HepG2 (cell line): Measurements from ENCODE around the gene GPRC5B. TPM values are rescaled to one million over a fixed set of nuclear protein-coding genes. Genes with fewer than 3 reads are reported as not detected.

ENCODE experiments used
- AHR ChIP-seq: IDR thresholded peaks from 2 replicates; pipeline ENCODE4 v1.6.1; 2018; ENCODE audit warnings: missing genetic modification reagents, missing compliant biosample characterization
- ATM ChIP-seq: fragments of 450-650 bp; IDR thresholded peaks from 2 replicates; pipeline ENCODE4 v1.7.1; 2017; ENCODE audit warnings: mild to moderate bottlenecking, borderline replicate concordance
- GATAD1 ChIP-seq: IDR thresholded peaks from 2 replicates; pipeline ENCODE4 v1.6.1; 2016; ENCODE audit warnings: missing genetic modification reagents, missing compliant biosample characterization
- KDM6A ChIP-seq: IDR thresholded peaks from 2 replicates; pipeline ENCODE4 v1.6.1; 2016; ENCODE audit warnings: low read depth
- SAP130 ChIP-seq: IDR thresholded peaks from 2 replicates; pipeline ENCODE4 v1.6.1; 2016; ENCODE audit warnings: low read depth
- SPEN ChIP-seq: sonication (generic); formaldehyde crosslinking; IDR thresholded peaks from 2 replicates; pipeline ENCODE4 v1.5.1; 2020; ENCODE audit warnings: low read depth, mild to moderate bottlenecking, missing genetic modification reagents
- TP53 ChIP-seq: sonication (generic); formaldehyde crosslinking; conservative IDR thresholded peaks from 2 replicates; pipeline ENCODE4 v1.4.0; 2020; ENCODE audit warnings: missing genetic modification reagents
- ZNF224 ChIP-seq: sonication (generic); formaldehyde crosslinking; IDR thresholded peaks from 2 replicates; pipeline ENCODE4 v1.5.0; 2020; ENCODE audit warnings: mild to moderate bottlenecking, missing genetic modification reagents
- ZNF570 ChIP-seq: sonication (generic); formaldehyde crosslinking; IDR thresholded peaks from 2 replicates; pipeline ENCODE4 v1.4.0; 2020; ENCODE audit warnings: mild to moderate bottlenecking, missing genetic modification reagents, borderline replicate concordance
- ZNF589 ChIP-seq: sonication (generic); formaldehyde crosslinking; conservative IDR thresholded peaks from 2 replicates; pipeline ENCODE4 v1.8.0; 2022; ENCODE audit warnings: mild to moderate bottlenecking, moderate library complexity, missing genetic modification reagents
- ZNF713 ChIP-seq: sonication (generic); formaldehyde crosslinking; IDR thresholded peaks from 2 replicates; pipeline ENCODE4 v1.4.0; 2020; ENCODE audit warnings: mild to moderate bottlenecking, missing genetic modification reagents
- polyA plus RNA-seq, 8 experiments: library from polyadenylated mRNA; depleted of rRNA in 3 of 8; stranded (reverse) in 7 of 8; unstranded in 1 of 8; fragments of >200 nt; fragmentation: Illumina TruSeq in 4 of 8; extraction: Trizol in 4 of 8; gene quantifications; 2 replicates each; pipeline versions ENCODE4 v1.2.1 to v1.2.3, GENCODE V29; 2011 to 2016; ENCODE audit warnings: low read depth in 4 of 8, missing spikeins in 1 of 8, mixed read lengths in 1 of 8; ENCODE audit not compliant: insufficient read depth in 1 of 8
- total RNA-seq, 5 experiments: library from RNA; depleted of rRNA; stranded (reverse); fragments of >200 nt; fragmentation: Illumina TruSeq; extraction: Trizol; gene quantifications; 2 replicates each; pipeline ENCODE4 v1.2.3, GENCODE V29; 2016; ENCODE audit warnings: low read depth in 1 of 5
- TF ChIP-seq, protein P1 (sequence below): sonication (generic); formaldehyde crosslinking; IDR thresholded peaks from 2 replicates; pipeline ENCODE4 v1.4.0; 2020; ENCODE audit warnings: missing genetic modification reagents, borderline replicate concordance
- TF ChIP-seq, protein P2 (sequence below): sonication (generic); formaldehyde crosslinking; IDR thresholded peaks from 2 replicates; pipeline ENCODE4 v1.8.0; 2022; ENCODE audit warnings: mild to moderate bottlenecking, missing genetic modification reagents, moderate library complexity

The GPRC5B gene
- total and polyA plus RNA-seq, 2 of the 13 experiments (the other 11 are each of a cell fraction or from before 2014, with no cell fraction given): 0.46 to 0.53 TPM

DNA sequence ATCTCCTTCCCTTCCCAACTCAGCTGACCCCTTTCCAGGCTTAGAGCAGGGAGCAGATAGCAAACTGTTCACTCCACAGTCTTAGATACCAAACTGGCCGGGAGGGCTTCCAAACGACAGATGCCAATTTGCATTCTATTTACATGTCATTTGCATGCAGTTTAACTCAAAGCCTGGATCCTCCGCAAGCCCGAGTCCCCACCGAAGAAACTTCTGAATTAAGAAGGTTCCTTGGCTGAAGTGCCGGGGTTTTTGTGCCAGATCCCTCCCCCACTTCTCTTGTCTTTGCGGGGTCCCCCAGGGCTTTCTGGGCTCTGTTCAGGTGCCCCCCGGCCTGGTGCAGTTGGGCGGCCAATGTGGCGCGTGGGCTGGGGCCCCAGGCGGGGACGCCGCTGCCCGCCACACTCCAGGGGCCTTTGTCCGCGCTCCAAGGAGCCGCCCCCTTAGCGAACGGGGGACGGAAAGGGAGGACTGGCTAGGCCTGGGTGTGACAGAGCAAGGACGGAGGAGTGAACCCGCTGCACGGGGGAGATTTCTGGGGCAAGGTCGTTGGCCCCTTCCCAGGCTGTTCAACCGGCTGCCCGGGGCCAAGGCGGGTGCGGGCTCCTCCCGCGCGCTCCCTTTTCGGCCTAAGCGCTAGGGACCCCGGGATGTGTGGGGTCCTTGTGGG, 1.2 kb downstream of the GPRC5B start (continued):
- TF ChIP-seq AHR (CRISPR knock-in tag): 0 out of 2 replicates have a peak, but pooled peaks have one; percentile 43
- no peak for TF ChIP-seq SPEN (CRISPR knock-in tag)
- no peak for TF ChIP-seq ZNF589
- TF ChIP-seq, protein P1, sequence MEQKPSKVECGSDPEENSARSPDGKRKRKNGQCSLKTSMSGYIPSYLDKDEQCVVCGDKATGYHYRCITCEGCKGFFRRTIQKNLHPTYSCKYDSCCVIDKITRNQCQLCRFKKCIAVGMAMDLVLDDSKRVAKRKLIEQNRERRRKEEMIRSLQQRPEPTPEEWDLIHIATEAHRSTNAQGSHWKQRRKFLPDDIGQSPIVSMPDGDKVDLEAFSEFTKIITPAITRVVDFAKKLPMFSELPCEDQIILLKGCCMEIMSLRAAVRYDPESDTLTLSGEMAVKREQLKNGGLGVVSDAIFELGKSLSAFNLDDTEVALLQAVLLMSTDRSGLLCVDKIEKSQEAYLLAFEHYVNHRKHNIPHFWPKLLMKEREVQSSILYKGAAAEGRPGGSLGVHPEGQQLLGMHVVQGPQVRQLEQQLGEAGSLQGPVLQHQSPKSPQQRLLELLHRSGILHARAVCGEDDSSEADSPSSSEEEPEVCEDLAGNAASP (CRISPR knock-in tag): no peak
- no peak for TF ChIP-seq TP53
- no peak for TF ChIP-seq KDM6A
- no peak for TF ChIP-seq ZNF570 (CRISPR knock-in tag)
- TF ChIP-seq ZNF224 (CRISPR knock-in tag): no peak
- TF ChIP-seq, protein P2, sequence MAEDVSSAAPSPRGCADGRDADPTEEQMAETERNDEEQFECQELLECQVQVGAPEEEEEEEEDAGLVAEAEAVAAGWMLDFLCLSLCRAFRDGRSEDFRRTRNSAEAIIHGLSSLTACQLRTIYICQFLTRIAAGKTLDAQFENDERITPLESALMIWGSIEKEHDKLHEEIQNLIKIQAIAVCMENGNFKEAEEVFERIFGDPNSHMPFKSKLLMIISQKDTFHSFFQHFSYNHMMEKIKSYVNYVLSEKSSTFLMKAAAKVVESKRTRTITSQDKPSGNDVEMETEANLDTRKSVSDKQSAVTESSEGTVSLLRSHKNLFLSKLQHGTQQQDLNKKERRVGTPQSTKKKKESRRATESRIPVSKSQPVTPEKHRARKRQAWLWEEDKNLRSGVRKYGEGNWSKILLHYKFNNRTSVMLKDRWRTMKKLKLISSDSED (CRISPR knock-in tag): no peak
- TF ChIP-seq SAP130: no peak
- TF ChIP-seq ZNF713 (CRISPR knock-in tag): no peak
- no peak for TF ChIP-seq GATAD1 (CRISPR knock-in tag)
- no peak for TF ChIP-seq ATM
